GM19240 (cell line): ENCODE results near the gene AFF4.
A peak's percentile ranks its signal among the peaks of the same experiment; 100 is the strongest.
"Not testable (repeated sequence)": the region's sequence is repeated elsewhere in the genome, so short reads cannot be mapped to it uniquely, and the experiment has no call there.

ENCODE experiments used
- DNase-seq: peaks from one replicate; pipeline ENCODE4 v3.0.0; 2011; ENCODE audit warnings: low spot score; ENCODE audit not compliant: insufficient read length

AFF4 gene

GRCh38 chr5:132961123-132961815 is 2.2 kb downstream of the AFF4 start:
- not testable (repeated sequence) for DNase-seq

DNA sequence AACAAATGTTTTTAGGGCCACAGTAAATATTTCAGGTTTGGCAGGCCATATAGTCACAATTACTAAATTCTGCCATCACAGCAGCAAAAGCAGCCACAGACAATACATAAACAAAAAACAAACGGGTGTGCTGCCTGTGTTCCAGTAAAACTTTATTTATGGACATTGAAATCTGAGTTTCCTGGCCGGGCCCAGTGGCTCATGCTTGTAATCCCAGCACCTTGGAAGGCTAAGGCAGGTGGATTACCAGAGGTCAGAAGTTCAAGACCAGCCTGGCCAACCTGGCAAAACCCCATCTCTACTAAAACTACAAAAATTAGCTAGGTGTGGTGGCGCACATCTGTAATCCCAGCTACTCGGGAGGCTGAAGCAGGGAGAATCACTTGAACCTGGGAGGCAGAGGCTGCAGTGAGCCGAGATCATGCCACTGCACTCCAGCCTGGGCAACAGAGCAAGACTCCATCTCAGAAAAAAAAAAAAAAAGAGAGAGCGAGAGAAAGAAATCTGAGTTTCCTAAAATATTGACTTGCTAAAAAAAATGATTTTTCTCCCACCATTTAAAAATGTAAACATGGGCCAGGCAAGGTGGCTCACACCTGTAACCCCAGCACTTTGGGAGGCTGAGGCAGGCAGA is 7.2 kb downstream of the AFF4 start:
- DNase-seq, result not testable (repeated sequence)

DNA sequence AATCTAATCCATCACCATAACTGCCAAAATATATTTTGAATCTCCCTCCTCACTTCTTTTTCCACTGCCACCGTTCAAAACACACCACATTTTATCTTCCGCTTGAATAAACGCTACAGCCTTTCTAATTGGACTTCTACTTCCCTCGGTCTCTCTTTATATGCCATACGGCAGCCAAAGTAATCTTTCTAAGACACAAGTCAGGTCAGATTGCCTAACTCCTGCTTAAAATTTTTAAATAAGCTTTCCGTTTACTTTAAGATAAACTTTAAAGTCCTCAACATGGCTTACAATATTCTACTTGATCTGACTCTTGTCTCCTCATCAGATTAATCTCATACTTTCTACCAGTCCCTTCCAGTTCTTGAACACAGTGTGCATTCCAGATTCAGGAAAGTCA is 9.7 kb downstream of the AFF4 start:
- DNase-seq, result no peak

DNA sequence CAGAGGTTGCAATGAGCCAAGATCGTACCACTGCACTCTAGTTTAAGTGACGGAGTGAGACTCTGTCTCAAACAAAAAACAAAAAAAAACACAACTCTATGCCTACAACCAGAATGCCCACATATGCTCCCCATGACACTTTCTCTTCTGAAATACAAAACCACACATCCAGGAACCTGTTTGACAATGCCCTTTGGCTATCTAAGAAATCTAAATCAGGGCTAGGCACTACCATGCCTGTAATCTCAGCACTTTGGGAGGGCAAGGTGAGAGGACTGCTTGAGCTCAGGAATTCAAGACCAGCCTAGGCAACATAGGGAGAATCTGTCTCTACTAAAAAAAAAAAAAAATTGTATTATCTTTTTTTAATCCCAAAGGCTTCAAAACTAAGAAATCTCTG is 10.6 kb downstream of the AFF4 start:
- DNase-seq, result no peak

DNA sequence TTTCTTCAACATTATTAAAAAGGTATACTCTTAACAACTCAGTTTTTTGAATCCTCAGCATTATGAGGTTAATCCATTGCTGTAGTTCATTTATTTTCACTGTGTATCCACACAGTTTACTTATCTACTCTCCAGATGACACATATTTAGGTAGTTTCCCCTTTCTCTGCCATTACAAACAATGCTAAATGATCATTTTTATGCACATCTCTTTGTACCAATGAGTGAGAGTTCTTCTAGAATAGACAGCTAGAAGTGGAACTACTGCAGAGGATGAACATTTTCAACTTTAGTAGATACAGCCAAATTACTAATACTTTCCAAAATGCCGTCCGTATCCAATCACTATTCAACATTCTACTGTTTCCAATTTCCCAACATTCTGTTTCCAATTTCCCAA is 11.5 kb downstream of the AFF4 start:
- no peak for DNase-seq

- no peak for DNase-seq
Measured at GRCh38 chr5:132949136-132949535, 14.3 kb downstream of the AFF4 start.

- no peak for DNase-seq
Measured at GRCh38 chr5:132947671-132948070, 15.8 kb downstream of the AFF4 start.

DNA sequence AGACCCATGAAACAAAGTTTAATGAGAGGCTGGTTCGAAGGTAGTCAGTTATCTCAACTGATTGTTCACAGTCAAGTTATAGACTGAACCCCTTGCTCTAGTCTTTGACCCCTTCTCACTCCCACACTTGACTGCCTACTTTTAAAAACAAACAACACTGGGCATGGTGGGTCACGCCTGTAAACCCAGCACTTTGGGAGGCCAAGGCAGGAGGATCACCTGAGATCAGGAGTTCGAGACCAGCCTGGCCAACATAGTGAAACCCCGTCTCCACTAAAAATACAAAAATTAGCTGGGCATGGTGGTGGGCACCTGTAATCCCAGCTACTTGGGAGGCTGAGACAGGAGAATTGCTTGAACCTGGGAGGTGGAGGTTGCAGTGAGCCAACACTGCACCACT is 18.1 kb downstream of the AFF4 start:
- not testable (repeated sequence) for DNase-seq

- no peak for DNase-seq
Measured at GRCh38 chr5:132943362-132944022, 19.9 kb downstream of the AFF4 start.

DNA sequence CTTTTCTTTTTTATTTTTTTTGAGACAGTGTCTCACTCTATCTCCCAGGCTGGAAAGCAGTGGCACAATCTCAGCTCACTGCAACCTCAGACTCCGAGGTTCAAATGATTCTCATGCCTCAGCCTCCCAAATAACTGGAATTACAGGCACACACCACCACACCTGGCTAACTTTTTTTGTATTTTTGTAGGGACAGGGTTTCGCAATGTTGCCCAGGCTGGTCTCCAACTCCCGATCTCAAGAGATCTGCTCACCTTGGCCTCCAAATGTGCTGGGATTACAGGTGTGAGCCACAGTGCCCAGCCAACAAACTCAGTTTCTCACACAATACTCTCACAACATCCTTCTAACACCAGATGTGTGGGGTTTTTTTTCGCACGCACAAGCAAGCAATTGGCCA is 22.1 kb downstream of the AFF4 start:
- no peak for DNase-seq

GRCh38 chr5:132928062-132928407 is 35.4 kb downstream of the AFF4 start:
- no peak for DNase-seq

GRCh38 chr5:132927355-132928061 is 35.9 kb downstream of the AFF4 start:
- no peak for DNase-seq

DNA sequence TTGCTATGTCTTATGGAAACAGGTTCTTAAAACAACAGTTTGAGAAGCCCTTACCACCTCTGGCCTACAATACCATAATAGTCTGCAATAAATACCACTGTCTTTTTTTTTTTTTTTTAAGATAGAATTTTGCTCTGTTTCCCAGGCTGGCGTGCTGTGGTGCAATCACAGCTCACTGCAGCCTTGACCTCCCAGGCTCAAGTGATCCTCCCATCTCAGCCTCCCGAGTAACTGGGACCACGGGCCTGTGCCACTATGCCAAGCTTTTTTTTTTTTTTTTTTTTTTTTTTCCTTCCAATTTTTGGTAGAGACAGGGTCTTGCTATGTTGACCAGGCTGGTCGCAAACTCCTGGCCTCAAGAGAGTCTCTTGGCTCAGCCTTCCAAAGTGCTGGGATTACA is 37.0 kb downstream of the AFF4 start:
- no peak for DNase-seq

- no peak for DNase-seq
Measured at GRCh38 chr5:132916086-132916485, 47.3 kb downstream of the AFF4 start.

GRCh38 chr5:132915681-132916080 is 47.8 kb downstream of the AFF4 start:
- DNase-seq, result no peak

GRCh38 chr5:132909702-132910101 is 53.7 kb downstream of the AFF4 start:
- DNase-seq, result no peak

DNA sequence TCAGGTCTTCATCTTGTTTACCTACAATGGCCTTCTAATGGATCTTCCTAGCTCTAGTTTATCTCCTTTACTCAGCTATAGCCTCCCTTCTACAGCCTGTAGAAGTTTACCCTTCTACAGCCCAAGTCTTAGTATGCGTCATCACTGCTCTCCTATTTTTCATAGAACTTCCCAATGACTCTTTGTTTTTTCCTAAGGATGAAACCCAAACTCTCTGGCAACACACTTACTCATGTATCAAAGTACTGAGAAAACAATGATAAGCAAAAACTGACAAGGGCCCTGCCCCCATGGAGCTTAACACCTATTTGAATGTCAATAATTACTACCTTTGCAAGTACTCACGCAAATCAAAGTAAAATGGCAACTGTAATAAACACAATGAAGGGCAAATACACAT is 56.3 kb downstream of the AFF4 start:
- DNase-seq, result no peak

DNA sequence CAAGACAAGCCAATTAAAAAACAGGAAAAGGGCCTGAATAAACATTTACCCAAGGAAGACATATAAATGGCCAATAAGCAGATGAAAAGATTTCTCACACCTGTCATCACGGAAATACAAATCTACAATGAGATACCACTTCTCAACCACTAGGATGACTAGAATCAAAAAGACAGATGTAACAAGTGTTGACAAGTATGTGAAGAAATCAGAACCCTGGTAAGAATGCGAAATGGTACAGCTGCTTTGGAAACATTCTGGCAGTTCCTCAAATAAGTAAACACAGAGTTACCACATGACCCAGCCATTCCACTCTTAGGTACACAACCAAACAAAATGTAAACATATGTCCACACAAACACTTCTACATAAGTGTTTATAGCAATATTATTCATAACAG is 57.5 kb downstream of the AFF4 start:
- DNase-seq, result no peak

GRCh38 chr5:132901730-132902129 is 61.7 kb downstream of the AFF4 start:
- no peak for DNase-seq

- no peak for DNase-seq
Measured at GRCh38 chr5:132901036-132901435, 62.4 kb downstream of the AFF4 start.

DNA sequence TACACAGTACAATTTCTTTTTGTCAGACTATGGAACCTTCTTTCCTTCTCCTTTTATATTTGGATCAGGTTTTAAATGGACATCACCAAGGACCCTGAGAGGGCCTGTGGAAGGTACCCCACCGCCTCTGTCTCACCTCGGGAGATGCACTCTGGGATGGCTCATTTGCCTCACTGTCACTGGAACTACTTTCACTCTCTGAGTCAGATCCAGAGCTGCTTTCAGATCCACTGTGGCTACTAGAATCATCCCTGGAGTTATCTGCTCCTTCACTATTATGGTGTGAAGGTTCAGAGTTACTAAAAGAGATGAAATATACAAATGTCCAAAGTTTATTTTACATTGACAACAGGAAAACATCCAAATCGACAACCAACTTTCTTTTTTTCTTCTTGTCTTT is 65.3 kb downstream of the AFF4 start:
- no peak for DNase-seq

DNA sequence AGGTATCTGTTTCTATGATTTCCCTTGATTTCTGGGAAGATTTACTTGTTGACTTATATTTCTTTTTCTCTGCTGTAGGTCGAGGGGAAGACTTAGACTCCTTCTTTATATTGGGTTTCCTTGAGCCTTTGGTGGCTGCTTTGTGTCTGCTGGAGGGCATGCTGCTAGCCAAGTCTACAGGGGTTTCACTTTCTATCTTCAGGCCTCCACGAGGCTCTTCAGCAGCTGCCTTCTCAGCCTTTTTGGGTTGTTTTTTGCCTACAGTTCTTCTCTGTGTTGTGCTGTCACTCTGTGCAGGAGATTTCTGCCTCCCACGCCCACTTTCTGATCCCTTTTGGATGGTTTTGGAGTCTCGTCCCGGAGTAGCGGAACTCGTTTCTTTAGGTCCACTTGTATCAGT is 66.7 kb downstream of the AFF4 start:
- peak; percentile 8 for DNase-seq
